HepG2 (cell line): ENCODE data around the gene TNFRSF13B. TPM values are rescaled to one million over a fixed set of nuclear protein-coding genes. Genes with fewer than 3 reads are reported as not detected.

Experiments used
- KIAA2018 ChIP-seq: sonication (generic); formaldehyde crosslinking; IDR thresholded peaks from 2 replicates; pipeline ENCODE4 v1.5.0; 2020; ENCODE audit warnings: mild to moderate bottlenecking, missing genetic modification reagents, borderline replicate concordance
- NFRKB ChIP-seq: fragments of 450-650 bp; IDR thresholded peaks from 2 replicates; pipeline ENCODE4 v1.6.1; 2017
- TOPORS ChIP-seq: sonication (generic); formaldehyde crosslinking; IDR thresholded peaks from 2 replicates; pipeline ENCODE4 v1.8.0; 2023; ENCODE audit warnings: mild to moderate bottlenecking, missing genetic modification reagents
- ZNF562 ChIP-seq: sonication (generic); formaldehyde crosslinking; IDR thresholded peaks from 2 replicates; pipeline ENCODE4 v1.8.0; 2022; ENCODE audit warnings: missing genetic modification reagents, borderline replicate concordance
- ZNF646 ChIP-seq: sonication (generic); formaldehyde crosslinking; IDR thresholded peaks from 2 replicates; pipeline ENCODE4 v1.9.0; 2021; ENCODE audit warnings: mild to moderate bottlenecking, missing genetic modification reagents
- polyA plus RNA-seq, 8 experiments: library from polyadenylated mRNA; depleted of rRNA in 3 of 8; stranded (reverse) in 7 of 8; unstranded in 1 of 8; fragments of >200 nt; fragmentation: Illumina TruSeq in 4 of 8; extraction: Trizol in 4 of 8; gene quantifications; 2 replicates each; pipeline versions ENCODE4 v1.2.1 to v1.2.3, GENCODE V29; 2011 to 2016; ENCODE audit warnings: low read depth in 4 of 8, missing spikeins in 1 of 8, mixed read lengths in 1 of 8; ENCODE audit not compliant: insufficient read depth in 1 of 8
- total RNA-seq, 5 experiments: library from RNA; depleted of rRNA; stranded (reverse); fragments of >200 nt; fragmentation: Illumina TruSeq; extraction: Trizol; gene quantifications; 2 replicates each; pipeline ENCODE4 v1.2.3, GENCODE V29; 2016; ENCODE audit warnings: low read depth in 1 of 5

TNFRSF13B gene
- total and polyA plus RNA-seq, 2 of the 13 experiments (the other 11 are each of a cell fraction or from before 2014, with no cell fraction given): not detected

- TF ChIP-seq ZNF646 (CRISPR knock-in tag) (no peak), NFRKB (no peak), ZNF562 (CRISPR knock-in tag) (no peak), KIAA2018 (CRISPR knock-in tag) (no peak), TOPORS (CRISPR knock-in tag) (no peak)
Measured at GRCh38 chr17:16943541-16944333, 28.2 kb downstream of the TNFRSF13B start (continued).
